NCI-H748 treated with DMSO at 0.1 percent for 48 hours (cell line): ENCODE results near the gene LZTR1.
"Not testable (repeated sequence)": the region's sequence is repeated elsewhere in the genome, so short reads cannot be mapped to it uniquely, and the experiment has no call there.

ENCODE experiments used
- DNase-seq: peaks from one replicate; lab custom pipeline; 2025; lab: John Stamatoyannopoulos, UW

Gene LZTR1

DNA sequence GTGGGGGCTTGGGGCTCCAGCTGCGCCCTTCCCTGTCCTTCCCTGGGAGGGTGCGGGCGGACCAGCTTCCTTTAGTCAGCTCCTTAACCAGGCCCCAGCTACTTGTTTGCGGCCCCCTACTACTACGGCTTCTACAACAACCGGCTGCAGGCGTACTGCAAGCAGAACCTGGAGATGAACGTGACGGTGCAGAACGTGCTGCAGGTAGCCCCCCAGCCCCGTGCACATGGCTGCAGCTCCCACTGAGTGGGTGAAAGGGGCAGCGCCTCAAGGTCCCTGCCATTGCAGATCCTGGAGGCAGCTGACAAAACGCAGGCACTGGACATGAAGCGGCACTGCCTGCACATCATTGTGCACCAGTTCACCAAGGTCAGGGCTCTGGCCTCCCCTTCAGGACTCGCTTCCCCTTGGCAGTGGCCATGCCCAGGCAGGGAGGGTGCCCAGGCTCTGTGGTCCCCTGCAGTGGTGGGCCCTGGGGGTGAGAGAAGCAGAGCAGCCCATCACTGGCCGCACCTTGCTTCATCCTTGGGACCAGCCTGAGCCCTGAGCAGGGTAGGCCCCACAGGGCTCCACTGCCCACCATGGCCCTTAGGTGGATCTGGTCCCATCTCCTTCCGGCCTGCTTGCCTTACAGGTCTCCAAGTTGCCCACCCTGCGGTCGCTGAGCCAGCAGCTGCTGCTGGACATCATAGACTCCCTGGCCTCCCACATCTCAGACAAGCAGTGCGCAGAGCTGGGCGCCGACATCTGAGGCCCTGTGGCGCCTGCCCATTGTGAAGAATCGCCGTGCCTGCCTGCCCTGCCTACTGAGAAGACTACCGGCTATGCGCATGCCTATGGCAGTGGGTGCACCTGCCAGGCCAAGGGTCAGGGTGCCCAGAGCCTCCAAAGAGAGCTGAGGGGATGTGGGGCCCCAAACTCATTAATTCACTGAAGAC, 14.8 kb downstream of the LZTR1 start:
- no peak for DNase-seq

DNA sequence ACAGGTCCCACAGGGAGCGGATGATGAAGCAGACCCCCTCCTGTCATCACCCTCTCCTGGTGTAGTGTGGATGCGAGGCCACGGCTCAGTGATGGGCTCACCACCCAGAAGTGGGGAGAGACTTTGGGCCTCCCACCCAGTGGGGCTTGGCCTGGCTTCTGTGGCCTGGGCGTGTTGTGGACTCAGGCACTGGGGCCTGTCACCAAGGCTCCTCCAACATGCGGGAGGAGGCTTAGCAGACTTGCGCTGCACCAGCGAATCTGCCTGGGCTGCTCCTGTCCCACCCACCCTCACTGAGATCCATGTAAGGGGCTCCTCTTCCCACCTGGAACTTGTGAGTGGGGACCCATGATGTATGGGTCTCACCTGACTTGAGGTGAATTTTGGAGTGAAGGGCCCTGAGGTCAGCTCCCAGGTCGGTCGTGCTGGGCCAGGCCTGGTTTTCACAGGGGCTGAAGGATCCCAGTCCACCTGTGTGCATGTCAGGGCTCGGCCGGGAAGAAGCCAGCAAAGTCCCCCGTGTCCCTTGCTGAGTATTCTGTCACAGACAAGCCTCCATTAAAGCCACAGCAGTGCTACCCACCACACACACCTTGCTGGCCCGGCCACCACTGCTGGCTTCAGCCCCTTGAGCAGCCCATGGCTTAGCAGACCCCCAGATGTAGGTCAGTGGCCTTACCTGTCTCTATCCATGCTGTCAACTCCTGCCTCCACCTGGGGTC, 15.6 kb downstream of the LZTR1 start:
- no peak for DNase-seq

- DNase-seq, result no peak
These were observed 16.6 kb downstream of the LZTR1 start for GRCh38 chr22:20998411-20999336.

DNA sequence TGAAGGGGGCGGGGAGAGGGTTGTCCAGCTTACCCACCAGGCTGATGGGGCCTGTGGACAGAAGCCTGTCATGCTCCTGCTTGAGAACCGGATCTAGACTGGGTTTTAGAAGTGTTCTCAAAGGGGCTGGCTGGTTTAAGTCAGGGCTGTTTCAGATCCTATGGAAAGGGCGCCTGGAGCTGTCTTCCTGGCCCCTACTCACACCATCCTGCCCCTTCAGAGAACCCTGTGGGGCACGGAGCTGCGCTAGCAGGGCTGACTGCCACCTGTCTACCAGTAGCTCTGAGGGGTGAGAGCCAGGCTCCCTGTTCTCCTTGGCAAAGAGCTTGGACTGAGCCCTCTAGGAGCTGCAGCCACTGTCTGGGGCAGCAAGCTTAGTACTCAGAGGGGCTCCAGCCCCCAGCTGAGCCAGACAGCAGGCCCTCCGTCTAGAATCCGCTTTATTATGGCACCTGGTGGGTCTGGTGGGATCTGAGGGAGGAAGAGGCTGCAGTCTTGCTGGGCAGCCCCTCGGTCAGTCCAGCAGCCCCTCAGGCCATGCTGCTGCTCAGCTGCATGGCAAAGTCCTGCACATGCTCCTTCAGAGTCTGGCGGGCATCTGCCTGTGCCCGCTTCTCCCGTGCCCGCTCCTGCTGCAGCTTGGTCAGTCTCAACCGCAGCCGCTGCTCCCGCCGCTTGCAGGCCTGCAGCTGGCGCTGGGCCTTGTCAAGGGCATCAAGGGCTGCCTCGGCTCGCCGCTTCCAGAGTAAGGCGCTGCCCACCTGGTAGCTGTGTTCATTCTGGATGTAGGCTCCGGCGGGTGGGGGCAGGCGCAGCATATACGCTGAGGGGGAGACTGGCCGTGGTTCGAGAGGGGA, 17.5 kb downstream of the LZTR1 start:
- DNase-seq, result no peak

GRCh38 chr22:21000207-21000986, 18.3 kb downstream of the LZTR1 start:
- no peak for DNase-seq

- DNase-seq, result no peak
These were observed 19.0 kb downstream of the LZTR1 start for GRCh38 chr22:21000987-21001600.

DNA sequence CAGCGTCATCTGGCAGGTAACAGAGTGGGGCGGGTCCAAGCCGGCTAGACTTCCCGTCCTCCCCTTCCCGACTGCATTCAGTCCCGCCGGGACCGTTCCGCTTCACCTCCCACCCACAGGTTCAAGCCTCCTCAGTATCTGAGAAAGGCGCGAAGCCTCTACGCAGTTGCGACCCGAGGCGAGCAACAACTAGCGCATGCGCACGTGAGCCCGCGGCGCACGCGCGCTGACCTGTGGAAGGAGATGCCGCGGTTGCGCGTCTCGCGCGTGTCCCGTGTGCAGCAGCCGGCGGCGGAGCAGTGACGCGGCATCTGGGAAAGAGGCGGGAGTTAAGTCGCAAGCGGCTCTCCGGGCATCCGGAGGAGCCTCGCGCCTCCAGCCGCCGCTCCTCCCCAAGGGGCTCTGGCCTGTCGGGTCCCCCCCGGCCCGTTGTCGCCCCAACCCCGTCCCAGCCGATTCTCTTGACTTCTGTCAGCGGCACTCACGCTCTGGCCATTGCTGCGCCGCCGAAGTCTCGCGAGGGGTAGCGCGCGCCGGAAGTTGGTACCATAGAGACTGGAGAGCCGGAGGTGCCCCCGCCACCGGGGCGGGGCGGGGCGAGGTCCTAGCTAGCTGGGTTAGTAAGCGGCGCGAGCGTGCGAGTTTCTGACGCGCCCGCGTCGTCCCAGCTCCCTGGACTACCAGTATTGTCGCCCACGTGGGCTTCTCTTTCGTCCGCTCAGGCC, 19.7 kb downstream of the LZTR1 start, which contains the start of gene THAP7:
Gene THAP7 (minus strand): TSS at position 518 of the 725 bp plus-strand sequence. CDS start 207 bp downstream, at position 311.
- DNase-seq, result peak; percentile 80

GRCh38 chr22:21003782-21004181, 21.7 kb downstream of the LZTR1 start:
- DNase-seq, result peak; percentile 0

DNA sequence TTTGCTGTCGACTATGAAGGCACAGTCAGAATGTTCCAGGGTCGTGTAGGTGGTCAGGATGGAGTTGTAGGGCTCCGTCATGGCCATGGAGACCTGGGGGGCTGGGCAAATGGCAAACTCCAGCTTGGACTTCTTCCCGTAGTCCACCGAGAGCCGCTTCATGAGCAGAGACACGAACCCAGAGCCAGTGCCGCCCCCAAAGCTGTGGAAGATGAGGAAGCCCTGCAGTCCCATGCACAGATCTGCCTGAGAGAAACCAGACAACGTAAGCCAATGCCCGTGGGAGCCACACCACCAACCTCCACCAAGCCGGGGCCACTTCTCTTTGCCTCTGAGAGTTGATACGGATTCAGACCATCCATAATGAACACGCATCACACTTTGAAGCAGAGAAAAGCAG, 27.1 kb downstream of the LZTR1 start:
- not testable (repeated sequence) for DNase-seq

DNA sequence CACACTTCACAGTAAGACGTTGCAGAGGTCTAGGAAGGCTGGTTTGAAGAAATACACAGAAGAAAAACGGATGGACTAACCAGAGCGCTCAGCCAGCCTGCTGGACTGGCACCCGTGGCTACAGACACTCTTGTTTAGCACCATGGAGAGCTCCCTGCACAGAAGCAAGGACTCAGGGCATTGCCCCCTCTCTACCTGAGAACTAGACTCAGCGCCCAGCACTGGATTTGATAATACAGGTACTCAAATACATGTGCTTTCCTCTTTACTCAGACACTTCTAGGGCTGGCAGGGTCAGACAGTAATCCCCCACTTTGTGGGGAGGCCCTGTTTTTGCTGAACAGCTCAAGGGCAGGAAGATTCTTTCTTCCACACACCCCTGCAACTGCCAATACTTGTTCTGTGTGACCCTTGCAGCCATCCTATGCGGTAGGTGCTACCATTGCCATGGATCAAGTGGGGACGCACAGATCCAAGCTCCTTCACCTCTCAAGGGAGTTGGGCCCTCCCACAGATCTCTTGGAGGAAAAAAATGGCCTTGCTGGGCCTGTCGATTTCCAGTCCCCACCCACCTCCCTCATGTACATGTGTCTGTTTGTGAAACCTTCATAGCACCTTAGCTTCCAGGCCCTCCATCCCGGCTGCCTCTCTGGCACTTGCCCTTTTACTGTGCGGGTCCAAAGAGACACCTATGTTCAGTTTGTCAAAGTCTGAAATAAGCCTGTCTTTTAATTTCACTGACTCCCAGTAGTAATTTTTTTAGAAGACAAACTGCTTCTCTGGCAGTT, 27.7 kb downstream of the LZTR1 start:
- no peak for DNase-seq

DNA sequence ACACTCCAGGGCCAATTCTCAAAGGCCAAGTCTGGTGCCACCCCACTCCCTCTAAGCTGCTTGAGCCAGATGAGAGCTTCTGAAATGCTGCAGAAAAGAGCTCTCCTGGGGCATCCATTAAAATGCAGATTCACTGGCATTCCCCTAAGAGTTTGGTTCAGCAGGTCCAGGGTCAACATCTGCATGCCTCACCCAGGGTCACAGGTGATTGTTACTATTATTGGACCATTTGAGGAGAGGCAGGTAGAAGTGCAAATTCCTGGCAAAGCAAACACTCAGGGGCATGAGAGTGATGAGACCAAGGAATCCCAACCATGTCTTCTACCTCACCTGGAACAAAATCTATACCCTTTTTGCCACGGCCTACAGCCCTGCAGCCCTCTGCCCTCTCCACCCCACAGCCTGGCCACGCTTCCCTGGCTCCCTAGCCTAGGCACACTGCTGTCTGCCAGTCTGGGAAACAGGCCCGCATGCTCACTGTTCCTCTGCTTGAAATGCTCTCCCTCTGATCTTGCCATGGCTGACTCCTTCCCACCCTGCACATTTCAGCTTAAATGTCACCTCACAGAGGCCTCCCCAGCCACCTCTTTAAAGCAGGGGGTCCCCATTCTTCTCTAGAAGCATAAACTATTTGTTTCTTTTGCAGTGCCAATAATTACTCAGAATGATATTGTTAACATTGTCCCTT, 28.5 kb downstream of the LZTR1 start:
- no peak for DNase-seq

GRCh38 chr22:21012446-21013407, 30.6 kb downstream of the LZTR1 start:
- DNase-seq, result no peak

- DNase-seq, result no peak
These were observed 31.6 kb downstream of the LZTR1 start for GRCh38 chr22:21013657-21014201.

- peak; percentile 78 for DNase-seq
These were observed 32.2 kb downstream of the LZTR1 start for GRCh38 chr22:21014202-21014725.

DNA sequence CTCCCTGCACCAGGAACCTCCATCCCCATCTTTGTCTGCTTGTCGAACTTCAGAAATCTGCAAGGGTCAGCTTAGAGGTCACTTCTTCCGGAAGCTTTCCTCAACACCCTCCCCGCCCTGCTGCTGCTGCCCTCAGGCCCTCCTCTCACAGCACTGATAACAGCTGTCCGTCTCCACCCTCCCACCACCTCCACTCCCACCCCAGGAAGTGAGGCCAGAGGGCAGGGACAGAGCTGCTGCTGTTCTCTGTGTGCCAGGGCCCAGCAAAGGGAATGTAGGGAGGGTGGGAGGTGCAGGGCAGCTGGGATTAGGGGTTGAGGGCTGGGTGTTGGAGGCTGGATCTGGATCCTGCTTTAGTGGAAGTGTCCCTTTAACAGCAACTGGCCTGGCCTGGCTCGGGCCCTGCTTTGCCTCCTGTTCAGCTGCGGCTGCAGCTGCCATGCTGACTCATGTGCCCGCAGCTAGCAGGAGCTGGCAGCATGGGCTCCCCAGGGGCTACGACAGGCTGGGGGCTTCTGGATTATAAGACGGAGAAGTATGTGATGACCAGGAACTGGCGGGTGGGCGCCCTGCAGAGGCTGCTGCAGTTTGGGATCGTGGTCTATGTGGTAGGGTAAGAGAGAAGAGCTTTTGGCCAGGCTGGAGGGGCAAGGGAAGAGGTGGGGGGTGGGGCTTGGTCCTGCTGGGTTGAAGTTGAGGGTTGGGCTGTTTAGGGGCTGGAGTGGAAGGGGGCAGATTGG, 32.8 kb downstream of the LZTR1 start, which contains the start of gene P2RX6:
Gene P2RX6 (plus strand): TSS at position 440 of the 740 bp plus-strand sequence. CDS start 10 bp downstream, at position 450.
- DNase-seq, result no peak
